ENCODE measurements around the gene SORCS3.

Gene SORCS3

GRCh38 chr10:104980368-104980767 lies 339.3 kb downstream of the SORCS3 start:
- no peaks in the 10 kb centered on the region for H3K4me1 Mint-ChIP-seq
- no peak overlapping the region for H3K4me3 Mint-ChIP-seq
- H3K27ac Mint-ChIP-seq: no peak overlapping the region
- no peaks in the 10 kb centered on the region for H3K36me3 Mint-ChIP-seq
- H3K9me3 Mint-ChIP-seq: peaks cover 6% of the 10 kb centered on the region
- DNase-seq (ENCODE audit: low spot score in 2 of 2) (no peak), ATAC-seq (no peak)

GRCh38 chr10:104981995-104982394 lies 340.9 kb downstream of the SORCS3 start:
- ATAC-seq (no peak), DNase-seq (ENCODE audit: low spot score in 2 of 2) (no peak)
- peaks cover 6% of the 10 kb centered on the region for H3K9me3 Mint-ChIP-seq
- no peaks in the 10 kb centered on the region for H3K4me1 Mint-ChIP-seq
- H3K36me3 Mint-ChIP-seq: no peaks in the 10 kb centered on the region
- H3K4me3 Mint-ChIP-seq: no peak overlapping the region
- H3K27ac Mint-ChIP-seq: no peak overlapping the region

- Mint-ChIP-seq H3K27ac (no peak overlapping the region), H3K4me3 (no peak overlapping the region), H3K4me1 (no peaks in the 10 kb centered on the region), H3K36me3 (no peaks in the 10 kb centered on the region), H3K9me3 (peaks cover 3% of the 10 kb centered on the region)
- DNase-seq (ENCODE audit: low spot score in 2 of 2): no peak
- no peak for ATAC-seq
Observed at GRCh38 chr10:104988686-104989085, 347.6 kb downstream of the SORCS3 start.

- Mint-ChIP-seq H3K27ac (no peak overlapping the region), H3K9me3 (peaks cover 3% of the 10 kb centered on the region)
Observed at GRCh38 chr10:104989880-104990279, 348.8 kb downstream of the SORCS3 start.

GRCh38 chr10:104993085-104993484 lies 352.0 kb downstream of the SORCS3 start:
- ATAC-seq (no peak), DNase-seq (ENCODE audit: low spot score in 2 of 2) (no peak)
- no peak overlapping the region for H3K4me3 Mint-ChIP-seq
- no peaks in the 10 kb centered on the region for H3K36me3 Mint-ChIP-seq
- no peaks in the 10 kb centered on the region for H3K4me1 Mint-ChIP-seq
- H3K27ac Mint-ChIP-seq: no peak overlapping the region
- peaks cover 3% of the 10 kb centered on the region for H3K9me3 Mint-ChIP-seq

More at GRCh38 chr10:104989880-104990279, 348.8 kb downstream of the SORCS3 start:
- H3K4me3 Mint-ChIP-seq: no peak overlapping the region
- DNase-seq (ENCODE audit: low spot score in 2 of 2) (no peak), ATAC-seq (no peak)
- no peaks in the 10 kb centered on the region for H3K4me1 Mint-ChIP-seq
- H3K36me3 Mint-ChIP-seq: no peaks in the 10 kb centered on the region

GRCh38 chr10:105001269-105001668 lies 360.2 kb downstream of the SORCS3 start:
- DNase-seq (ENCODE audit: low spot score in 2 of 2) (no peak), ATAC-seq (no peak)
- H3K9me3 Mint-ChIP-seq: peaks cover 2% of the 10 kb centered on the region
- no peaks in the 10 kb centered on the region for H3K4me1 Mint-ChIP-seq
- no peak overlapping the region for H3K27ac Mint-ChIP-seq
- H3K4me3 Mint-ChIP-seq: no peak overlapping the region
- no peaks in the 10 kb centered on the region for H3K36me3 Mint-ChIP-seq

- Mint-ChIP-seq H3K4me3 (no peak overlapping the region), H3K27ac (no peak overlapping the region), H3K9me3 (peaks cover 9% of the 10 kb centered on the region), H3K36me3 (no peaks in the 10 kb centered on the region), H3K4me1 (no peaks in the 10 kb centered on the region)
- DNase-seq (ENCODE audit: low spot score in 2 of 2): no peak
- ATAC-seq: no peak
Observed at GRCh38 chr10:105010411-105011121, 369.5 kb downstream of the SORCS3 start.

GRCh38 chr10:105017116-105017515 lies 376.0 kb downstream of the SORCS3 start:
- peaks cover 8% of the 10 kb centered on the region for H3K9me3 Mint-ChIP-seq
- H3K4me1 Mint-ChIP-seq: no peaks in the 10 kb centered on the region
- no peak for DNase-seq (ENCODE audit: low spot score in 2 of 2)
- H3K27ac Mint-ChIP-seq: no peak overlapping the region
- no peak for ATAC-seq
- H3K4me3 Mint-ChIP-seq: no peak overlapping the region
- no peaks in the 10 kb centered on the region for H3K36me3 Mint-ChIP-seq

- DNase-seq (ENCODE audit: low spot score in 2 of 2) (no peak), ATAC-seq (no peak)
- H3K27ac Mint-ChIP-seq: no peak overlapping the region
- no peaks in the 10 kb centered on the region for H3K4me1 Mint-ChIP-seq
- H3K4me3 Mint-ChIP-seq: no peak overlapping the region
- no peaks in the 10 kb centered on the region for H3K36me3 Mint-ChIP-seq
- peaks cover 8% of the 10 kb centered on the region for H3K9me3 Mint-ChIP-seq
Observed at GRCh38 chr10:105017691-105018090, 376.6 kb downstream of the SORCS3 start.

- Mint-ChIP-seq H3K4me3 (no peak overlapping the region), H3K27ac (no peak overlapping the region), H3K4me1 (no peaks in the 10 kb centered on the region), H3K9me3 (peaks cover 12% of the 10 kb centered on the region), H3K36me3 (no peaks in the 10 kb centered on the region)
- ATAC-seq (no peak), DNase-seq (ENCODE audit: low spot score in 2 of 2) (no peak)
Observed at GRCh38 chr10:105023211-105024111, 382.4 kb downstream of the SORCS3 start.

GRCh38 chr10:105024184-105024583 lies 383.1 kb downstream of the SORCS3 start:
- Mint-ChIP-seq H3K9me3 (peaks cover 9% of the 10 kb centered on the region), H3K27ac (no peak overlapping the region), H3K36me3 (no peaks in the 10 kb centered on the region), H3K4me3 (no peak overlapping the region), H3K4me1 (no peaks in the 10 kb centered on the region)
- ATAC-seq: no peak
- DNase-seq (ENCODE audit: low spot score in 2 of 2): no peak

- Mint-ChIP-seq H3K4me1 (no peaks in the 10 kb centered on the region), H3K9me3 (peaks cover 9% of the 10 kb centered on the region), H3K4me3 (no peak overlapping the region), H3K36me3 (no peaks in the 10 kb centered on the region), H3K27ac (no peak overlapping the region)
- ATAC-seq (no peak), DNase-seq (ENCODE audit: low spot score in 2 of 2) (no peak)
Observed at GRCh38 chr10:105025092-105025491, 384.0 kb downstream of the SORCS3 start.

GRCh38 chr10:105026566-105026965 lies 385.5 kb downstream of the SORCS3 start:
- DNase-seq (ENCODE audit: low spot score in 2 of 2): no peak
- H3K27ac Mint-ChIP-seq: no peak overlapping the region
- H3K4me3 Mint-ChIP-seq: no peak overlapping the region
- no peaks in the 10 kb centered on the region for H3K4me1 Mint-ChIP-seq
- H3K9me3 Mint-ChIP-seq: peaks cover 9% of the 10 kb centered on the region
- no peaks in the 10 kb centered on the region for H3K36me3 Mint-ChIP-seq
- no peak for ATAC-seq

GRCh38 chr10:105029286-105029685 lies 388.2 kb downstream of the SORCS3 start:
- no peak for ATAC-seq
- Mint-ChIP-seq H3K27ac (no peak overlapping the region), H3K4me3 (no peak overlapping the region)

GRCh38 chr10:105037022-105037421 lies 395.9 kb downstream of the SORCS3 start:
- no peak overlapping the region for H3K27ac Mint-ChIP-seq
- no peaks in the 10 kb centered on the region for H3K36me3 Mint-ChIP-seq
- DNase-seq (ENCODE audit: low spot score in 2 of 2) (no peak), ATAC-seq (no peak)
- no peaks in the 10 kb centered on the region for H3K4me1 Mint-ChIP-seq
- no peak overlapping the region for H3K4me3 Mint-ChIP-seq
- H3K9me3 Mint-ChIP-seq: peaks cover 6% of the 10 kb centered on the region

More at GRCh38 chr10:105029286-105029685, 388.2 kb downstream of the SORCS3 start:
- Mint-ChIP-seq H3K9me3 (peaks cover 15% of the 10 kb centered on the region), H3K36me3 (no peaks in the 10 kb centered on the region), H3K4me1 (no peaks in the 10 kb centered on the region)
- DNase-seq (ENCODE audit: low spot score in 2 of 2): no peak

GRCh38 chr10:105041956-105042355 lies 400.9 kb downstream of the SORCS3 start:
- H3K9me3 Mint-ChIP-seq: peaks cover 4% of the 10 kb centered on the region
- H3K27ac Mint-ChIP-seq: no peak overlapping the region
- no peaks in the 10 kb centered on the region for H3K4me1 Mint-ChIP-seq
- no peak overlapping the region for H3K4me3 Mint-ChIP-seq
- DNase-seq (ENCODE audit: low spot score in 2 of 2): no peak
- H3K36me3 Mint-ChIP-seq: no peaks in the 10 kb centered on the region
- ATAC-seq: no peak

Data from stimulated activated effector memory CD8-positive, alpha-beta T cell treated with anti-CD3 and anti-CD28 coated beads, Interleukin-12 subunit alpha, Interleukin-12 subunit beta, amount 100 ng/mL, for 72 hours (primary cell).